ENCODE measurements around the gene SLC66A2. TPM values are rescaled to one million over a fixed set of nuclear protein-coding genes. Genes with fewer than 3 reads are reported as not detected.

The SLC66A2 gene
- total RNA-seq, 4 donors from 2014 or later: 65.6 to 112 (median 75.3) TPM

GRCh38 chr18:79906706-79907105 is 44.7 kb downstream of the SLC66A2 start:
- 94 to 99% methylated on average over 2 of the region's 2 CpGs for WGBS, 2 donors
- TF ChIP-seq CTCF (IDR thresholded peaks at IDR 0.05): no peak
- H3K4me3 ChIP-seq (ENCODE audit: low read depth, poor library complexity, severe bottlenecking): no peak overlapping the region
- no peak for DNase-seq (ENCODE audit: low spot score in 2 of 2)
- intact Hi-C loops (cut with DNase I; ENCODE audit: low total_unique reads): no loop called here

GRCh38 chr18:79905993-79906392 is 45.5 kb downstream of the SLC66A2 start:
- intact Hi-C loops (cut with DNase I; ENCODE audit: low total_unique reads): no loop called here
- H3K4me3 ChIP-seq (ENCODE audit: low read depth, poor library complexity, severe bottlenecking): no peak overlapping the region
- TF ChIP-seq POLR2A (IDR thresholded peaks at IDR 0.05): no peak
- no peak for TF ChIP-seq CTCF (IDR thresholded peaks at IDR 0.05)
- no peak for DNase-seq (ENCODE audit: low spot score in 2 of 2)
- WGBS, 2 donors: 64 to 91% methylated on average over 1 of the region's 1 CpG

GRCh38 chr18:79905389-79905911 is 46.0 kb downstream of the SLC66A2 start:
- peak in 1 of 2 donors; percentile 58 for DNase-seq (ENCODE audit: low spot score in 2 of 2)
- no peak for TF ChIP-seq POLR2A (IDR thresholded peaks at IDR 0.05)
- TF ChIP-seq CTCF (IDR thresholded peaks at IDR 0.05): no peak
- 89 to 91% methylated on average over 14 to 21 of the region's 21 CpGs for WGBS, 2 donors
- intact Hi-C loops (cut with DNase I; ENCODE audit: low total_unique reads): no loop called here
- H3K4me3 ChIP-seq (ENCODE audit: low read depth, poor library complexity, severe bottlenecking): no peak overlapping the region

GRCh38 chr18:79904357-79905147 is 46.9 kb downstream of the SLC66A2 start:
- H3K4me3 ChIP-seq (ENCODE audit: low read depth, poor library complexity, severe bottlenecking): no peak overlapping the region
- 59 to 62% methylated on average over 21 to 27 of the region's 27 CpGs for WGBS, 2 donors
- DNase-seq (ENCODE audit: low spot score in 2 of 2): peak in 1 of 2 donors; percentile 78
- no peak for TF ChIP-seq POLR2A (IDR thresholded peaks at IDR 0.05)
- intact Hi-C loops (cut with DNase I; ENCODE audit: low total_unique reads): no loop called here

- no peak for TF ChIP-seq POLR2A (IDR thresholded peaks at IDR 0.05)
- TF ChIP-seq CTCF (IDR thresholded peaks at IDR 0.05): no peak
- H3K4me3 ChIP-seq (ENCODE audit: low read depth, poor library complexity, severe bottlenecking): no peak overlapping the region
- intact Hi-C loops (cut with DNase I; ENCODE audit: low total_unique reads): no loop called here
- DNase-seq (ENCODE audit: low spot score in 2 of 2): peak in 1 of 2 donors; percentile 84
- 98 to 99% methylated on average over 19 to 24 of the region's 25 CpGs for WGBS, 2 donors
These were observed 47.6 kb downstream of the SLC66A2 start for GRCh38 chr18:79903787-79904356.

- intact Hi-C loops (cut with DNase I; ENCODE audit: low total_unique reads): no loop called here
- DNase-seq (ENCODE audit: low spot score in 2 of 2): peak in 1 of 2 donors; percentile 78
- no peak overlapping the region for H3K4me3 ChIP-seq (ENCODE audit: low read depth, poor library complexity, severe bottlenecking)
- 94 to 95% methylated on average over 17 to 22 of the region's 28 CpGs for WGBS, 2 donors
- TF ChIP-seq POLR2A (IDR thresholded peaks at IDR 0.05) (no peak), CTCF (IDR thresholded peaks at IDR 0.05) (no peak)
These were observed 48.3 kb downstream of the SLC66A2 start for GRCh38 chr18:79903071-79903635.

All from lower leg skin (tissue), 4 donors.